Stimulated activated CD4-positive, alpha-beta T cell treated with anti-CD3 and anti-CD28 coated beads, Interleukin-4, amount 100 ng/mL, for 1 hour (primary cell): ENCODE measurements around the gene PTP4A2.
A peak's percentile ranks its signal among the peaks of the same experiment; 100 is the strongest.

Experiments
- DNase-seq: peaks from one replicate; pipeline ENCODE4 v3.0.0-alpha.2; 2020

Gene PTP4A2

DNA sequence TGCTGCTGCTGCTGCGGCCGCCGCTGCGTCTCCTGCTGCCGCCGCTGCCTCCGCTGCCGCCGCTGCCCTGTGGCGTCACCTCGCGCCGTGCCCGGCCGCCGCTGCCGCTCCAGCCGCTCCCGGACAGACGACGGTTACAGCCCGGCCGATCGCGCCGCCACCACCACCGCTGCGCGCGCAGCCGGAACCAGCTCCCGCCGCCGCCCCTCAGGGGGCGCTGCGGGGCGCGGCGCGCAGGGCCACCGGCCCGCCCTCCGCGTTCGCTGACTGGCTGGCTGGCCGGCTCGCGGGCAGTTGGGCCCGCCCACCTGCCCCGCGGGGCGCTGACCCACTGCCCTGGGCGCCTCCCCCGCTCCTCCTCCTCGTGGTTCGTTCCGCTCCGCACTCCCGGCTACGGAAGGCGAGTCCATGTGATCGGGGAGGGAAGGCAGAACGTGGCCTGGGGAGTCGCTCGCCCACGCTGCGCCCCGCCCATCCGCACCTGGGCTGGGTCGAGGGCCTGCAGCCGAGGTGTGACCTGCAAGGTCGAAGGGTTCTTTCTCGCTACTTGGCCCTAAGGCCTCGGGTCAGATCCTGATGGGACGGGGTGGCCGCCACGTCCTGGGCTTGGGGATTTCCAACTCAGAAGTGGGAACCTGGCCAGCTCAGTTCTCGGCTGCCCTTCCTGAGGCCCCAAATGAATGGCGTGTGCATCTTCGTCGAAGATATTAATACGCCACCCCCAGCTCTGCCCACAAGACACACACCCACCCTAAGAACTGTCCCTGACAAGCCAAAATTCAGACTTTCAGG, at the start of gene PTP4A2:
PTP4A2 (minus strand) TSS at position 185 of the 792 bp plus-strand sequence. CDS start 19,303 bp downstream, outside the sequence.
- peak; percentile 83 for DNase-seq

DNA sequence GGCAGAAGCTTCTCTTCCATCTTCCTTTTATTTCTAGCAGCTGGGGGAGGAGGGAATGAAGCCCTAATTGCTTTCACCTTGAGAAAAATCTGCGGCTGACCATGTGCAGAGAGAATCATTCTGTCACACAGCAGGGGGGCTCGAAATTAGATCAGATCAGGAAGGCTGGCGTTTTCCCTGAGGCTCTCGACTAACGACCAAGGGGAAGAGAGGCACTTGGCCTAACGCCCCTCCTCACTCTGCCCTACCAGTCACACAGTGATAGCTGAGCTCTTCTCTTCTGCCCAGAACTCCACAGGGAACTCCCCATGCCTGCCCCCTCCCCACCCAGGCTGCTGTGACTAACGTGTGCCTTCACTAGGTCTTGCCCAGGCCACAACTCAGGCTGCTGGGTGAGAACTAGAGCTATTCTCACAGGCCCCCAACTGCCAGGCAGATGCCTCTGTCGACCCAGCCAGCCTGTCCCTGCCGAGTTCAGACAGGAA, 49.0 kb upstream of the PTP4A2 start:
- no peak for DNase-seq

DNA sequence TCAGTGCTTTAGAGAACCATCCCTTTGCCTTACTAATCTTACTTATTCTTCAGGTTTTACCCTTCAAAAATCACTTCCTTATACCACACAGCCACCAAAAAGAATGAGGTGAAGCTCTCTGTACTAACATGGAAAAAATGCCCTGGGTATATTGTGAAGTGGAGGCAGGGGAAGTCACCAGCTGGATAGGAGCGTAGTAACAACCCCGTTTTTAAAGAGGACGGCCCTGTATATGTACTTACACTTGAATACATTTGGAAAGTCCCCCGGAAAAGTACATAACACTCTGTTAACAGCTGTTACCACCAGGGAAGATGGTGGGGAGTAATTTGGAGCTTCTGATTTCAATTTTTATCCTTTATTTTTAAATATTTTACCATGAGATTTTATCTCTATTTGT, 47.3 kb upstream of the PTP4A2 start:
- no peak for DNase-seq

DNA sequence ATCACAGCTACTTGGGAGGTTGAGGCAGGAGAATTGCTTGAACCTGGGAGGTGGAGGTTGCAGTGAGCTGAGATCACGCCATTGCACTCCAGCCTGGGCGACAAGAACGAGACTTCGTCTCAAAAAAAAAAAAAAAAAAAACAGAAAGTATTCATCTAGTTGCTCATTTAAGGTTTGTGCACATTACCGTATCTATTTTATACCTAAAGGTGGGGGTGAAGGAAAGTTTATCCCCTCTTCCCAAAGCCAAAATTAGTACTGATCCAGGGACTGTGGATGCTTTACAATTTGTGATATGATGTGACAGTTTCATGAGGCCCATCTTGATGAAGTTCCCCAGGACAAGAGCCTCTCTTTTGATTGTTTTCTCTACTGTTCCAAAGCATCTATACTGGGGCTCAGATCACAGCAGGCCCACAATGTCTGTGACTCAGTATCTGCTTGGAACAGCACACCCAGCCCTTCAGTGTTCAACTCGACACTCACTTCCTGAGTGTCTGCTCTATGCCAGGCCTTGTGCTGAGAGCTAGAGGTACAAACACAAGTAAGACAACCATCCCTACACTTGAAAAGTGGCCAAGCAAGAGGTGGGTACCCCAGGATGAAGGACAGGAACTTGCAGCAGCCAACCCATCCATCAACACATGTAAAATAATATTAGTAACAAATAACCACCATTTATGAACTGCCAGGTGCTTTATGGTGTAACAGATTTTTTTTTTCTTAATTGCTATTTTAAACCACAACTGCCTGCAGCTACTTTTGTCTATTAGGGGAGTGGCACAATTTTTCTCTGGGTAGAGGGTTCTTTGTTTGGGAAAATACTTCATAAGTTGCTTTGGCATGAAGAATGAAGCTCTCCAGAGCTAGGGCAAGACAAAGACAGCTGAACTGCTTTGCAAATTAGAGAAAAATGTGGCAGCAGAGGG, 46.5 kb upstream of the PTP4A2 start:
- peak; percentile 26 for DNase-seq

DNA sequence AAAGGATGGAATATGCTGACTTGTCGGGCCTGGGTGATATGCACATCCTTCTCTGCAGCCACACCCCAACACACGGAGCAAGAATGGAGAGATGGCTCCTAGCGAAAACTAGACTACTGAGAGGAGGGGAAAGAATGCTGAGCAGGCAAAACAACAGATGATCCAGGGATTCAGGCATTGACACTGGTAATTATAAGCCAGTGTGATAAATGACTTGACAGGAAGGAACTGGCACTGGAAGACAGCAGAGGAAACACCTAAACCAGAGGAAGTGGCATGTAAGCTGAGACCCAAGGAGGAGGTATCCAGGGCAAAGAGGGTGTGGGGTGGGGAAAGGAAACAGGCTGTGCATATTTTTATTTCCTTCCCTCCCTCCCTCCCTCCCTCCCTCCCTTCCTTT, 43.8 kb upstream of the PTP4A2 start:
- DNase-seq, result no peak

DNA sequence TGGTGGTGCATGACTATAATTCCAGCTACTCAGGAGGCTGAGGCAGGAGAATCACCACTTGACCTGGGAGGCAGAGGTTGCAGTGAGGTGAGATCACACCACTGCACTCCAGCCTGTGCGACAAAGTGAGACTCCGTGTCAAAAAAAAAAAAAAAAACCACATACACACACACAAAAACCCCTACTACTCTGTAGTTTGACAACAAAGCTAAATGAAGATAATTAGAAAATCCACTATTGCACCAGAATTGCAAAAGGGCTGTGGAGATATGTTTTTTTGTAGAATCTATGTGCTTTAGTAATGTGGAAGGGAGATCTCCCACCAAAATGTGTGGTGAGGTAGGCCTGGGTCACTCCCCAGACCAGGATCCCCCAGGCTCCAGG, 43.3 kb upstream of the PTP4A2 start:
- DNase-seq, result no peak

DNA sequence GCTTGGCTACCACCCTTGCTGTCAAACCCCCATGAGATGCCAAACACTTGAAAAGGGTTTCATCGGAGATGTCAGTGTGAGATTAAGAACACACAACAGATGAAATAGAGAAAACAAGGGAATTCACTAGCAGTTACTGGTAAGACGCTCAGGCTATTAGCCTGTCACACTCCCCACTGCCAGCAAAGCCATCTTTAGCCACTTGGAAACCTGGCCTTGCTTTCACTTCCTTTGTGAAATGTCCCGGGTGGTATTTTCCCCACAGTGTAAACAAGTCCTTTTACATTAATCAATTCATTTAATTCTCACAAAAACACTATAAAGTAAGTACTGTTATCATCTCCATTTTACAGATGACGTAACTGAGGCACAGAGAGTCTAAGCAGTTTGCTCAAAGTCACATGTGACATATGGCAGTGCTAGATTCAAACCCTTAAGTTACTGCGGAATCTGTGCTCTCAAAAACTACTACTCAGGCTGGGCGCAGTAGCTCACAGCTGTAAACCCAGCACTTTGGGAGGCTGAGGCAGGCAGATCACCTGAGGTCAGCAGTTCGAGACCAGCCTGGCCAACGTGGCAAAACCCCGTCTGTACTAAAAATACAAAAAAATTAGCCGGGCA, 42.8 kb upstream of the PTP4A2 start:
- DNase-seq, result no peak

DNA sequence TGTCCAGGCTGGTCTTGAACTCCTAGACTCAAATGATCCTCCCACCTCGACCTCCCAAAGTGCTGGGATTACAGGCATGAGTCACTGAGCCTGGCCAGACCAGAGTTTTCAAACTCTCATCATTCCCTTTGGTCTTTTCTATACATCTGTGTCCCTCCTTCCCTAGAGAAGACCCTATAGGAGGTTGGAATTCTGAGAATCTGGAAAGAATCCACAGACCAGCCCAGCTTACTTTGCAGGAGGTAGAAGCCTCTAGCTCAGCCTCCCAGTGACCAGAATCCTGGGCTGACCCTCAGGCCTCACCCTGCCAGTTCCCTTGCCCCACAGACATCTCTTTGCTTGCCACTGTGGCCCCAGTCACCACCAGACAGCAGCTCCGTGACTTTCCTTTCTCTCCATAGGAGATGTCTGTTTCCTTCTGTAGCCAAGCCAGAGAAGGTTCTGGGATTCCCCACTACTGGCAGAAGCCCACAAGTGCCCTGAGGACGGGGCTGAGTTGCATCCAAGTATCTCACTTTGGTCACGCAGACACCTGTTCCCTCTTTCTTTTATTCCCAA, 40.8 kb upstream of the PTP4A2 start:
- no peak for DNase-seq

DNA sequence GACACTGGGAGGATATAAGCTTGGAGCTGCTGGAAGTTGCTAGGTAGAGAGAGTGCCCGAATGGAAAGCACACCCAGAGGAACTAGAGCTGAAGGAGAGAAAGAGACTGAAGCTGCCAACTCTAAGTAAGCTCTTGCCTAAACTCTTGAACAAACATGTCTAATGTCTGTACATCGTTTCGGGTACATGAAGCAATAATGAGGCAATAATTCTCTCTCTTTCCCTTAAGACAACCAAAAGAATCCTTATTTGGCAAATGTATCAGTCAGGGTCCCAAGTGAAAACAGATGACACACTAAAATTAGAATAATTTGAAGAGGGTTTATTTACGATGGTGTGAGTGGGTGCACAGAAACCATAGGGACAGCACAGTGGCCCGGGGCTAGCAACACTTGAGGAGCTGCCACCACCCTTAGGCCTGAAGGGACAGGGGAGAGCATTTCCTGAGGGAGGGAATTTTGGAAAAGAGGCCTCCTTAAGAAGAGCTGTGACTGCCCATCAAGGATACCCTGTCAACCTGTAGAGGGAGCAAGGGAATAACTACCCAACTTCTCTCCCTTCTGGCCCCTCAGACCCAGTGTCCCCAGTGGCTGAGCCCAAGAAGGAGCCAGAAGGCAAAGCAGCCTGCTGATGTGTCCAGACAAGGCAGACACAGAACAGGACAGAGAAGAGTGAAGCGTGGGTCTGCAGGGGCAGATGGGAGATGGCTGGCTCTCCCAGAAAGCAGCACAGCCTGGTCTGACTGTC, 39.4 kb upstream of the PTP4A2 start:
- no peak for DNase-seq

DNA sequence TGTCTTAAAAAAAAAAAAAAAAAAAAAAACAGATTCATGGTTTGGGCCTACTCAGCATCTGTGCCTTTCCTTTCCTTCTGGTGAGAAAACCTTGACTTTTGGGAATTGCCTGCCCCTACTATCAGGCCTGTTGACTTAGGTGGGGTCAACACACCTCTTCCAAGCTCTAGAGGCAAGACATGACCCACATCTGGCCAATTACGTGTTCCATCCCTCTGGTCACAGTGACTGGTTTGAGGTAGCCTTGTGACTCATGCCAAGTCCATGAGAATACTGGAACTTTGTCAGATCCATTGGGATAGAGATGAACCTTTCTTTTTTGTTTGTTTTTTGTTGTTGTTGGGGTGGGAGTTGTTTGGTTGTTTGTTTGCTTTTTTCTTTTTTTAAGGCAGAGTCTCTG, 38.2 kb upstream of the PTP4A2 start:
- DNase-seq, result no peak

DNA sequence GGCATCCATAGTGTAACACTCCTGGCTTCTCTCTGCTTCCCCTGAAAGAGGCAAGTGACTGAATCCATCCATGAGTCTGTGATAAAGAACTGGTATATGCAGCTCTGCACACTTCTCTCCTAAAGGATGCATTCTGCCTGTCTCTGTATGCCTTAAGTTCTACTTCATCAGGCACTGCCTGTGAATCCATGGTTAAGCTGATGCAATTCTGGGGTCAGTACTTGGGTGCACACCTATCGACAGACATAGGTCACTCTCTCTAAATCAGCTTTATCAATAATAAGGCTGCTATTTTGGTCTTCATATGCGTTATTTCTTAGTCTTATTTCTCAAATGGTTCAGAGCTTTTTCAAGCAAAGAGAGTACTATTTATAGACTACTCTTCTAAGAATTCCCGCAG, 32.7 kb upstream of the PTP4A2 start:
- DNase-seq, result no peak

DNA sequence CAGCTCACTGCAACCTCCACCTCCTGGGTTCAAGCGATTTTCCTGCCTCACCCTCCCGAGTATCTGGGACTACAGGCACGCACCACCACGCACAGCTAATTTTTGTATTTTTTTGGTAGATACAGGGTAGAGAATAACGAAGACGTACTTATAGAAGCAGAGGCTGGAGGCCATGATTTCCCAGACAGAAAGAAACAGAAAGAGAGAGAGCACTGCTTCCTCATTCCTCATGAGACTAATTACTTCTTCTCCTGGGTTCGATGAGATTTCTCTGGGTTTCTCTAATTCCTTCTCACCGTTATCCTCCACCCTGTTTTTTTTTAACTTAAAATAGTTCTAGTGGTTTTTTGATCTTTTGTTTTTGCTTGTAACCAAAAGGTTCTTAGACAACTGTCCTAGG, 23.4 kb upstream of the PTP4A2 start:
- no peak for DNase-seq

DNA sequence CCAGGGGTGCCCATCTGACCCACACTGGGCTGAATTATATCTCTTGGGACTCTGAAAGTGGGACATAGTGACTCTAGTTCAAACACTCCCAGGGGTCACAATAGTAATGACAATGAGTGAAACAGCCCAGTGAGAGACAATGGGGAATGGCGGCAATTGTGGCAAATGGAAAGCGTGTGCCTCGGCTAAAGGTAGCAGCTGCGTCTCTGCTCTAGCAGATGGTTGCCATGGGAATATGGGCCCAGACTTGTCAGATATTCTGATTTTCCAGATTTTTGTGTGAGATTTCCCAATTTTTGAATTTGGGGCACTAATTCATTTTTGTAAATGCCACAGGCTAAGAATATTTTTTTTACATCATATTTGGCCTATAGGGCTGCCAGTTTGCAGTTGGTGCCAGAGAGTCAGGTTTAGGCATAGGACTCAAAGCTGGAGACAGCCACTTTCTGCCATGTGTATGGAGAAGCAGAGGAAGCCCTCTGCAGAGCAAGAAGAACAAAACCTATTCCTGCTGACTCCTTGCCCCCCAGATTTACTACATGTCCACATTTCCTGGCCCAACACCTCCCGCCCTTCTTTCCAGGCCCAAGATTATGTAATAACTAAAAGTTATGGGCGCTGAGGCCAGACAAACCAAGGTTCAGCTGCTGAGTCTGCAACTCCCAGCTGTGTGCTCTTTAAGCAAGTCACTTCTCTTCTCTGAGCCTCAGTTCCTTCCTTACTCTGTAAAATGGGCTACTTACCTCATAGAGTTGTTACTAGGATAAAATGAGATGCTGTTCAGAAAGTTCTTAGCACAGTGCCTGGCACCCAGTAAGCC, 21.6 kb upstream of the PTP4A2 start:
- no peak for DNase-seq

DNA sequence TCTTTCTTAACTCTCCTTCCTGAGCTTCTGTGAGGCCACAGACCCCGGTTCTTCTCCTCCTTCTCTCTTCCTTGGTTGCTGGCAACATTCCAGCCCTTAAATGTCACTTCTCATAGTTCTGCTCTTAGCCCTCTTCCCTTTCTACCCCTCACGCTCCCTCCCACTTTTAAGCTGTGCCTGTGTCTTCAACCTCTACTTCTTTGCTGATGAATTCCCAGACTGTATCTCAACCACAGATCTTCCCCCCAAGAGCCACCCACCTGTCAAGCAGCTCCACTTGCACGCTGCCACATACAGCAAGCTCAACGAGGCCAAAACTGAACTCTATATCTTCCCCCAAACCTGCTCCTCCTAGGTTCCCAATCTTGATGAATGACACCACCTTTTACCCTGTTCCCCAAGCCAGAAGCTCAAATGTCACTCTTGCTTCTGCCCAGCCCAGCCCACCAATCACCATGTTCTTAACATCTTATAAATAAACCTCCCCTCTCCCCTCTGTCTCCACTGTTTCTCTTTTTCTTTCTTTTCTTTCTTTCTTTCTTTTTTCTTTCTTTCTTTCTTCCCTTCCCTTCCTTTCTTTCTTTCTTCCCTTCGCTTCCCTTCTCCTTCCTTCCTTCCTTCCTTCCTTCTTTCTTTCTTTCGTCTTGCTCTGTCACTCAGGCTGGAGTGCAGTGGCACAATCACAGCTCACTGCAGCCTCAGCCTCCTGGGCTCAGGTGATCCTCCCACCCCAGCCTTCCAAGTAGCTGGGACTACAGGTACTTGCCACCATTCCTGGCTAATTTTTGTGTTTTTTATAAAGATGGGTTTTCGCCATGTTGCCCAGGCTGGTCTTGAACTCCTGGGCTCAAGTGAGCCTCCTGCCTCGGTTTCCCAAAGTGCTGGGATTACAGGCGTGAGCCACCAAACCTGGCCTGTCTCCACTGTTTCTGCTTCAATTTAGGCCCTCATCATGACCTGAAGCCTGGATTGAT, 19.8 kb upstream of the PTP4A2 start:
- DNase-seq, result peak; percentile 45

DNA sequence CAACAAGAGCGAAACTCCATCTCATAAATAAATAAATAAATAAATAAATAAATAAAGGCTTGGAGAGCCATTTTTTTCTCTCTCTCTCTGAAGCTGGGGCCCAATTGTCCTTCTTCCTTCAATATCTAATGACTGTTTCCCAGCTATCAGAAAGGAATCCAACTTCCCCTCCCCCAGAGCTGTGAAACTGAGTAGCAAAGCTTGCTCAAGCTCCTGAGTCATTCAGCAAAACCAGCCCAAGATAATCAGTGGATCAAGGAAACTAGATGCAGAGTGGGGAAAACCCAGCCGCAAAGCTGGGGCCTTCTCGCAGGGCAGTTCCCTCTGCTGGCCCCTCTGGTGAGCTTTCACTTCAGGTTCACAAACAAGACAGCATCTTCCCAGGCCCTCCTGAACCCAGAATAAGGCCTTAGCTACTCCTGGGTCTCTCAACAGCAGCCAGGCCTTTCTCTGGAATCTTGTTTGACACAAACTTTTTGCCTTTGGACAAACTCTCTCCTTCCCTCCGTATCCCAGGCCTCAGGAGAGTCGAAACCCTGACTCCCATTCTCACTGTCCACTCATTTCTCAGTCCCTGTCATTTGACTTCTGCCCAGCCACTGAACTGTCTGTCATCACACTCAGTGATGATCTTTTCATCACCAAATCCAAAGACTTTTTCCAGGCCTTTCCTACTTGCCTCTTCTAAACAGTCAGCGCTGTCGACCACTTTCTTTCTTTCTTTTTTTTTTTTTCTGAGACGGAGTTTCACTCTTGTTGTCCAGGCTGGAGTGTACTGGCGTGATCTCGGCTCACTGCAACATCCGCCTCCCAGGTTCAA, 18.0 kb upstream of the PTP4A2 start:
- DNase-seq, result peak; percentile 77

DNA sequence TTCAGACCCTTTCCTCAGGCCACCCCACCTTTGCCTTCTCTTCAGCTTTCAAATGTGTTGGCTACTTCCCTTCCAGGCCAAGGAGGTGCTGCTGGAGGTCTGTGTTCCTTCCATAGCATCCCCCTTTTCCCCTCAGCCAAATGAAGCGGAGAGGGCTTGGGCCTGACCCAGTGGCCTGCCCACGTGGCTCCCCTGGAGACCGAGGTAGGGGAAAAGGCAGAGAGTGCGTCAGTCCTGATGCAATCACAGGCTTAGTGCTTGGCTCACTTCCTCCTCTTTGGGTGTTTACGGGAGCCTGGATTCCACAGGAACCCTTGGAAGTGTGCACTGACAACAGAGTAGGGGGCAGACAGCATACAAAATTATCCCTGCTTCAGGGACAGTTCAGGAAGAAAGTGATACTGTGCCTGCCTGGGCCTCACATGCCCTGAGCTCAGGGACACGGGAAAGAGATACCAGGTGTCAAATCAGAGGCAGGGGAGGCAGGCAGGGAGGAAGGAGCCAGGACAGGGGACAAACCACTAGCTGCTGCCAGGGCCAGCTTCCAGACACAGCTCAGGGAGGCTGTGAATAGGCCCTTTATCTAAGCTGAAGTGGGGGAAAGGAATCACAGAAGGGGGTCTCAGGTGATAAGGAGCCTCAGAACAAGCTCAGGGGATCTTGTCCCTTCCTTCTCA, 16.6 kb upstream of the PTP4A2 start:
- DNase-seq, result no peak

DNA sequence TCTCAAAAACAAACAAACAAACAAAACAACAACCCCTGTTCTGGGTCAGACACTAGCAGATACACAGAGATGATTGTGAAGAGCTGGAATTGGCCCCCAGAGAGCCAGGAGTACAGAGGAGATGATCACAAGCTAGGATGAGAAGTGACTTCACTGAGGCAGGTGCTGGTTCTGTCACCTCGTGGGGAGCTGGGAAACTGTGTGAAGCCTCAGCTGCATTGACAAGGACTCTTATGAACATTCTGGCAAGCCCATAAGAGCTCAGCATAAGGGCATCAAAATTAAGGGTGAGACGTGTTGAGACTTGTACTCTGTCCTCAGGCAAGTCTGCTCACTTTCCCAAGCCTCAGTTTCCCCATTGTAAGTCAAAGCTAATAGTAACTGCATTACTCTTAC, 14.7 kb upstream of the PTP4A2 start:
- DNase-seq, result no peak

DNA sequence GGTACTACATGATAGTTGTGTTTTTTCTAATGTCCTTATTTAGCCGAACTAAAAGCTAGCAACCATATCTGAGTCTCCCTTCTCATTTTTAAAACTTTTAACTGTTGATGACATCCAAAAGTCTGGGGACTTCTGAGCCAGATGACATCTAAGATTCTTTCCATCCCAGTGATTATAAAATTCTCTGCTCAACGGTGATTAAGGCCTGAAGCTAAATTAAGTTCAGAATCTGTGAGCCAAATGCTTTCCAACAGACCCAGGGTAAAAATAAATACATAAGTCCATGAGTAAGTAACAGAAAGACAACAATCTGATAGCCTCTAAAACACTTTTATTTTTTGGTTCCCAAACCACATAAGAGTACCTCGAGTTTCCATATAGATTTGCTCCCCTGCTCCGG, 13.1 kb upstream of the PTP4A2 start:
- DNase-seq, result no peak

DNA sequence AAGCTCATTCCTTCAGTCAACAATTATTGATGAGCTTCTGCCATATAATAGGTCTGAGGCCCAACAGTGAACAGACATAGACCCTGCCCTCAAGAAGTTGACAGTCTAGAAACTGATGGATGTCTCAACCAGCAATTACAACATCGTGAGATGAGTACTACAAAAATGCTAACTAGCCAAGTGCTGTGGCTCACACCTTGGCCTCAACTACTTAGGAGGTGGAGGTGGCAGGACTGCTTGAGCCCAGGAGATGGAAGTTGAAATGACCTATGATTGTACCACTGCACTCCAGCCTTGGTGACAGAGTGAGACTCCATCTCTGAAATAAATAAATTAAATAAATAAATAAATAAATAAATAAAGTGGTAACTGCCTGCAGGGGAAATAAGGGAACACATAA, 11.7 kb upstream of the PTP4A2 start:
- no peak for DNase-seq
